ENCODE data around the gene ELOA2.
A peak's percentile ranks its signal among the peaks of the same experiment; 100 is the strongest.
"Not testable (repeated sequence)": the region's sequence is repeated elsewhere in the genome, so short reads cannot be mapped to it uniquely, and the experiment has no call there.

The ELOA2 gene, protein sequence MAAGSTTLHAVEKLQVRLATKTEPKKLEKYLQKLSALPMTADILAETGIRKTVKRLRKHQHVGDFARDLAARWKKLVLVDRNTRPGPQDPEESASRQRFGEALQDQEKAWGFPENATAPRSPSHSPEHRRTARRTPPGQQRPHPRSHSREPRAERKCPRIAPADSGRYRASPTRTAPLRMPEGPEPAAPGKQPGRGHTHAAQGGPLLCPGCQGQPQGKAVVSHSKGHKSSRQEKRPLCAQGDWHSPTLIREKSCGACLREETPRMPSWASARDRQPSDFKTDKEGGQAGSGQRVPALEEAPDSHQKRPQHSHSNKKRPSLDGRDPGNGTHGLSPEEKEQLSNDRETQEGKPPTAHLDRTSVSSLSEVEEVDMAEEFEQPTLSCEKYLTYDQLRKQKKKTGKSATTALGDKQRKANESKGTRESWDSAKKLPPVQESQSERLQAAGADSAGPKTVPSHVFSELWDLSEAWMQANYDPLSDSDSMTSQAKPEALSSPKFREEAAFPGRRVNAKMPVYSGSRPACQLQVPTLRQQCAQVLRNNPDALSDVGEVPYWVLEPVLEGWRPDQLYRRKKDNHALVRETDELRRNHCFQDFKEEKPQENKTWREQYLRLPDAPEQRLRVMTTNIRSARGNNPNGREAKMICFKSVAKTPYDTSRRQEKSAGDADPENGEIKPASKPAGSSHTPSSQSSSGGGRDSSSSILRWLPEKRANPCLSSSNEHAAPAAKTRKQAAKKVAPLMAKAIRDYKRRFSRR

GRCh38 chr18:47035156-47035671 lies at the start of gene ELOA2:
ELOA2 (minus strand) TSS chr18:47035621; CDS start chr18:47035264, 357 bp downstream.
- DNase-seq, result no peak

GRCh38 chr18:47081578-47081977 lies 46.2 kb upstream of the ELOA2 start:
- DNase-seq, result no peak

DNA sequence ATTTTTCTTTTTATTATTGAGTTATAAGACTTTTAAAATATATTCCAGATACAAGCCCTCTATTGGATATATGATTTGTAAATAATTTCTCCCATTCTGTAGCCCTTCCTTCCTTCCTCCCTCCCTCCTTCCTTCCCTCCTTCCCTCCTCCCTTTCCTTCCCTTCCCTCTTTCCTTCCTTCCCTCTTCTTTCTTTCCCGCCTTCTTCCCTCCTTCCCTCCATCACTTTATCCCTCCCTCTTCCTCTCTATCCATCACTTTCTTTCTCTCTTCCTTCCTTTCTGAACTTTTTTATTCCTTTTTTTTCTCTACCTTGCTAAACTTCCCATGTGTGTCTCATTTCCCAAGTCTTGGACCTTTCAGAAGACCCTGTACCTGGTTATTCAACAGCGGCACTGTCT lies 45.5 kb upstream of the ELOA2 start:
- no peak for DNase-seq

DNA sequence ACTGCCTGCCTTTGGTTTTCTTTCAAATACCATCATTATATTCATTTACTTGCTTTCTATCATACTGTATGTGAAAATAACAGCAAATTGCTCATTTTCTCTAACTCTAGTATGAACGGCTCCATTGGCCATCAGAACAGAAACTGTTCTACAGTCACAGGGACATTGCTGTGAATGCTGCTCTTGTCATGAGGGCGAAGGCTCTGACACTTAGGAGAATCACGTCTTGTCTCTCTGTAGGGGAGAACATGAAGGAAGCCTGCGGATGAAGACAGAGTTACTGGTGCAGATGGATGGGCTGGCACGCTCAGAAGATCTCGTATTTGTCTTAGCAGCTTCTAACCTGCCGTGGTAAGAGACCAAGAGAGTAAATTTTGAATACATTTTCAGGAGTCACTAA lies 41.7 kb upstream of the ELOA2 start:
- DNase-seq, result no peak

DNA sequence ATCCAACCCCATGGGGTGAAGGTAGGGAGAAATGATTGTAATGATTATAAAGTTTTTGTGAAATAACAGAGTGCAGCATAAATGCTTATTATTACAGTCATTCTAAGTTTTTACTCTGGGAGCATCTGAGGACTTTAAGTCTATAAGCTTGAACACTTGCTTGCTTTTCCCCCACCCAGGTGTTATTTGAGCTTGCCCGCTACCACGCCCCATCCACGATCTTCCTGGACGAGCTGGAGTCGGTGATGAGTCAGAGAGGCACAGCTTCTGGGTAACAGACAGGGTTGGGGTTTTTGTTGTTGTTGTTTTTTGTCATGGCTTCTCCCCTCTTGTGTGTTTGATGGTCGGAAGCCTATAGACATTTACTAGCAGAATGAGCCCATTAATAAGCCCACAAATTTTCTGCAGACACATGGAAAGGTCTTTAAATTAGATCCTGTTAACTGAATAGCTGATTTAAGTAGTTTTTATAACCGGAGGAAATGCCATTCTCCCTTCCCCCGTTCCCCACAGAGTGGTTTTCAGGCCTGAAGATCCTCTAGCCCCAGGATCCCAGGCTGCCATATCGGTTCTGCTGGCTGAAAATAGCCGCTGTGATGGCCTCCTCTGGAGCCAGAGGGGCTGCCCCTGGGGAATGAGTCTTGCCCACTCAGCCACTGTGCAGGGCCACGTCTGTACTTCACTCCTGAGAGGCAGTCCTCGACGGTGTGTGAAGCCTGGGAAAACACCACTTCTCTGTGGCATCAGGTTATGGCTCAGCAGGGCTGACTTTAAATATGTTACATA lies 39.9 kb upstream of the ELOA2 start:
- DNase-seq, result peak; percentile 27

GRCh38 chr18:47067648-47068047 lies 32.2 kb upstream of the ELOA2 start:
- DNase-seq, result no peak

GRCh38 chr18:47063096-47063495 lies 27.7 kb upstream of the ELOA2 start:
- no peak for DNase-seq

GRCh38 chr18:47062471-47062870 lies 27.1 kb upstream of the ELOA2 start:
- no peak for DNase-seq

DNA sequence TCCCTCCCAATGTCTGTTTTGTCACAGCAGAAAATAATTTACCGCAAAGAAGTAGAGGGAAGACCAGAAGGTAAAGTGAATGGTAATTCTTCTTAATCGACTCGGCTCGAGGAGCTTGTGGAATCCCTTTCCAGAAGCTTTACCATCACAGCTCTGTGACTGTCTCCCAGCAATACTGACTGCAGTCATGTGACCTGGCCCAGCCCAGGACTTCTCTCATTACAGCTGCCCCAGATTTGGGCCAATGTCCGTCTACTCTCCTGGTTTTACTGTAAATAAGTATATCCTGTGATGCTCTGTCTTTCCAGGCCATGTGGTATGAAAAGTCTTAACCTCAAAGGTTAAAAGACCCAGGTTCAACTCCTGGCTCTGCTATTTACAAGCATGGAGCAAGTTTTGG lies 18.9 kb upstream of the ELOA2 start:
- no peak for DNase-seq

DNA sequence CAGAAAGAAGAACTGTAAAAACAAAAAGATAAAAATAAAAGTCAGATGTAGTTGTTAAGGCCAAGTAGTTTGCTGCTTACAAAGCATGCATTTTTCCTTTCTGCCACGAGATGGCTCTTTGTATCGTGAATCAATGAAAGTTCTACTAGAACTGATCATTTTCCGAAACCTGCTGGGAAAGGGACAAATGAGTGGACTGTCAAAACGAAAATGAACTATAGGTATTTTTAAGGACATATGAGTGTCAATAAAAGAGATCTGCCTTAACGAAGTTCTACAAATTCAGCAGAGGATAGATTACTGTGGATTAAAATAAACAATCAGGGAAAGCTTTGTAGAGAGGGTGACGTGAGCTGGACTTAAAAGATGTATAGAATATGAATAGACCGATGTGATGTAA lies 15.0 kb upstream of the ELOA2 start:
- peak; percentile 38 for DNase-seq

- DNase-seq, result no peak
Measured at GRCh38 chr18:47040982-47041381, 5.6 kb upstream of the ELOA2 start.

- no peak for DNase-seq
Measured at GRCh38 chr18:47036927-47037578, 1.6 kb upstream of the ELOA2 start.

- DNase-seq, result no peak
Measured at GRCh38 chr18:47036298-47036874, 965 bp upstream of the ELOA2 start.

GRCh38 chr18:47034591-47034990 lies 830 bp downstream of the ELOA2 start:
- DNase-seq, result not testable (repeated sequence)

- DNase-seq, result no peak
Measured at GRCh38 chr18:47032945-47033344, 2.5 kb downstream of the ELOA2 start.

- not testable (repeated sequence) for DNase-seq
Measured at GRCh38 chr18:47030887-47031286, 4.5 kb downstream of the ELOA2 start.

- DNase-seq, result not testable (repeated sequence)
Measured at GRCh38 chr18:47029684-47030353, 5.6 kb downstream of the ELOA2 start.

GRCh38 chr18:47028738-47029137 lies 6.7 kb downstream of the ELOA2 start:
- not testable (repeated sequence) for DNase-seq

DNA sequence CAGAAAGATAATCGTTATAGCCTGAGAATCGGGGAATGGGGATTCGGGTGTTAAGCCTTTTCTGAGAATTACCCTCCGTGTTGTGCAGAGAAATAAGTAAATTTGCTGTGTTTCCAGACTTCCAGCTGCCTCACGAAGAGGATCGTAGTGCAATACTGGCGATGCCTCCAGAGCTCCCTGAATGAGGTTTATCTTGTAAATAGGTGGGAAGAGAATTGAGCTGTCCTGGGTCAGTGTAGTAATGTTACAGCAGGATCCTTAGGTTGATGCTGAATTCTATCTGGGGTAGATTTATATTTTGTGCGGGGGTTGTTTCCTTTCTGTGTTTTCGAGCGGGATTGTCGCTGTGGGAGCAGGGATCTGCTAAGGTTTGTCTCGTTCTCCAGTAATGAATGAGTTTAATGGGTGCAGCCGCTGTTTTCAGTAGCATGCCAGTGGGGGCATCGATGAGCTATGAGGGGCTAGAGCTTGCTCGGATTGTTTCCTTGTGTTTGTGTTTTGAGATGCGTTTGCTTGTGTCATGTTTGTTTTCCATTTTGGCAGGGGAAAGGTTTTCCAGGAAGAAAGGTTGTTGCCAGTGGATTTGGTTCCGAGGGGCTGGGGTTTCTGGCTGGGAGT lies 9.8 kb downstream of the ELOA2 start:
- DNase-seq, result not testable (repeated sequence)

DNA sequence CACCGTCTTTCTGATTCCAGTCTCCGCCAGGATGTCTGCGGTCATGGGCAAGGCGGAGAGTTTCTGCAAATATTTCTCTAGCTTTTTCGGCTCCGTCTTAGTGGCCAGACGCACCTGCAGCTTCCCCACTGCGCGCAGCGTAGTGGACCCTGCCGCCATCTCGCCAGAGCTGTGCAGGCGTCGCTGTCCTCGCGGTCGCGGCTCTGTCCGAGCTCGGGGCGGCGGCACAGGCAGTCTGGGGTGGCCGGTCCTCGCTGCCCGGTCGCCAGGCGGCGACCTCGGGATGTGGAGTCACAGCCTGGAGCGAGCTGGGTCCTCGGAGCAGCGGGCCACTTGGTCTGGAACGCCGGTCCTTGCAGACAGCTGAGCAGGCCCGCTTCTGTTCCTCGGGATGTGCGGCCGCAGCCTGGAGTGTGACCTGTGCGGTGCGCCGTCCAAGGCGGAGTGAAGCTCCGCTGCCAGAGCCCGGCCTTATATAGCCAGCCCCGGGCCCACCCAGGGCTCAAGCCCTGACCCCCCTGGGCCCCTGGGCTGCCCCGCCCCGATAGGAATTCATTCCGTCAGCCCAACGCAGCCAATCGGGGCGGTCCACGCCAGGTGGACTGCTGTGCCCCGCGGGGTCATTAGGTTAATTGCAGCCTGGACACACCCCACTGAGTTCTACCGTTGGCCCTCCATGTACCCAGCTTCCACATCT lies 11.5 kb downstream of the ELOA2 start:
- not testable (repeated sequence) for DNase-seq

Measured in fibroblast of skin of right quadriceps (primary cell).